KBM-7 (cell line): ENCODE data around the gene EFEMP2.

ENCODE experiments used
- DNase-seq: peaks from one replicate; pipeline ENCODE4 v3.0.0-alpha.2; 2015
- in situ Hi-C: fragments of 300-500 bp; cut with MboI; formaldehyde crosslinking; loops from 2 replicates; pipeline ENCODE4 v1.14.3; 2020; ENCODE audit warnings: low sequenced_read_pairs, low pct_unique_long_range_greater_than_20kb, mixed read lengths

Gene EFEMP2

DNA sequence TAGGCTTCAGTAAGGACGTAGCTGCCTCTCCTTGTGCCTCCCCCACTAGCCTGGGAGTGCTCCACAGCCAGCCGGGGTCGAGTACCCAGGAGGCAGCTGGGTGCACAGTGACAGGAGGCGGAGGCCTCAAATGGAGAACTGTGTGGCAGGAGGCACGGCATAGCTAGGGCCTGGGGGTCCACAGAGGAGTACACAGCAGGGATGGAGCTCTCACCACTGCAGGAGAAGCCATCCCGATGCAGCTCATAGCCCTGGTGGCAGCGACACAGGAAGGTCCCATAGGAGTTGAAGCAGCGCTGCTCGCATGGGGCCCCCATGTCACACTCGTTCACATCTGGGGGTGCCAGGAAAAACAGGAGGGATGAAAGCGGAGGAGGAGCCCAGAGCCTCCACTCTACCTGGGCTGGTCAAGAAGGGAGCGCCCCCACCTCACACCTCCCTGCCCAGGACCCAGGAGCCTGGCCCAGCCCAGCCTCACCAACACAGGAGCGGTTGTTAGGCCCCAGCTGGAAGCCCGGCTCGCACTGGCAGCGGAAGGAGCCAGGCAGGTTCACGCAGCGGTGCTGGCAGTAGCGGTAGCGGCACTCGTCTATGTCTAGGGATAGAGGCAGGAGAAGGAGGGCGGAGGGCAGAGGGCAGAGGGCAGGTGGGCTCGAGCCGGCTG is 2.8 kb downstream of the EFEMP2 start:
- in situ Hi-C loops: no loop called here
- no peak for DNase-seq

GRCh38 chr11:65868907-65869306 is 3.7 kb downstream of the EFEMP2 start:
- in situ Hi-C loops: no loop called here
- no peak for DNase-seq

DNA sequence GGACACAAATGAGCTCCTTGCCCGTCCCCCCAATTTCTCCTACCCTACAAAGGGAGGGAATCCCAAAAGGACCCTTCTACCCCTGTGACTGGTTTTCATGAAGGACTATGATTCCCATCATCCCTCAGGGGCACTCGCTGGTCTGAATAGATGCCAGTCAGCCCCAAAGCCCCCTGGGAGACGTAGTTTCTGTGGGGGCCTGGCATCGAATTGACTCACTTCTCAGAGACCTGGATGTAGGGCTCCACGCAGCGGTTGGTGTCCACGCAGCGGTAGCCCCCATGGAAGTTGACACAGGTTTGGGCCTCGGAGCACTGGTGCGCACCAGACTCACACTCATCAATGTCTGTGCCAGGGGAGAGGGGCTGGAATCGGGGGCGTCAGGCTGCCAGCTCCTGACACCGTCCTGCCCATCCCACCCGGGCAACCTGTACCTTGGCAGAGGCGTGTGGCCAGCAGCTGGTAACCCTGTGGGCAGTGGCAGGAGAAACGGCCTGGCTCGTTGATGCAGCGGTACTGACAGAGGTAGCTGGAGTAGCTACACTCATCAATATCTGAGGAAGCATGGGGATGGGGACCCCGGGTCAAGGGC is 4.4 kb downstream of the EFEMP2 start:
- in situ Hi-C loops: no loop called here
- DNase-seq: no peak

GRCh38 chr11:65867284-65868071 is 5.1 kb downstream of the EFEMP2 start:
- in situ Hi-C loops: no loop called here
- DNase-seq: no peak

DNA sequence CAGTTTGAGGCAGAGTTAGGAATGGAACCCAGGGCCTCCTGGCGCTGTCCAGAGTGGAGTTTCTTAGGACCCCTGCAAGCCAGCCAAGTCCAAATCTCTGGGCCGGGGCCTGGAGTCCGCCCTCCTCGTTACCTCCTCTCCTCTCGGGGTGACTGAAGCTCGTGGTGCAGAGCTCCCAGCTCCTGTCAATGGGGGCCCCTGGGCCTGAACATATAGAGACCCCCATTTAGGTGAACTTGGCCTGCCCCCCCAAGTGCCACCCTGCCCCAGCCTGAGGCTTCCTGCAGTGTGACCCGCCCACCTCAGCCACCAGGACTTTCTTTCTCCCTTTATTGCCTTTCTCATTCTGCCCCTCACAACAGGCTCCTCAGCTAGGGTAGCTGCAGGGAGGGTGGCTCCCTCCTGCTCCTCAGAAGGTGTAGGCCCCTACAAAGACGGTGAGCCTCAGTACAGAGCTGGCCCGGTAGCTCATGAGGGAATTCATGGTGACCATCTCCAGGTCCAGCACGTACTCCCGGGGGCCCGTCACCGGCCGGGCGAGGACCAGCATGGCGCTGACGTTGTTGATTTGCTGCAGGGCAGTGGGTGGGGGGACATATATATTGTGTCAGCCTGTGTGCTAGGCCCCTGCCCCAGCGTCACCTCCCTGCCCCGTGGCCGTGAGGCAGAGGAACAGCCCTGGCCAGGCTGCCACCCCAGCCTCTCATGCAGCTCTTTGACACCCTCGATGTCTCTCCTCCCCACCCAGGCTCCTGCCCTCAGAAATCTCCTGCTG is 5.9 kb downstream of the EFEMP2 start:
- no peak for DNase-seq
- in situ Hi-C loops: no loop called here

GRCh38 chr11:65865550-65866172 is 6.9 kb downstream of the EFEMP2 start:
- no peak for DNase-seq
- in situ Hi-C loops: no loop called here

DNA sequence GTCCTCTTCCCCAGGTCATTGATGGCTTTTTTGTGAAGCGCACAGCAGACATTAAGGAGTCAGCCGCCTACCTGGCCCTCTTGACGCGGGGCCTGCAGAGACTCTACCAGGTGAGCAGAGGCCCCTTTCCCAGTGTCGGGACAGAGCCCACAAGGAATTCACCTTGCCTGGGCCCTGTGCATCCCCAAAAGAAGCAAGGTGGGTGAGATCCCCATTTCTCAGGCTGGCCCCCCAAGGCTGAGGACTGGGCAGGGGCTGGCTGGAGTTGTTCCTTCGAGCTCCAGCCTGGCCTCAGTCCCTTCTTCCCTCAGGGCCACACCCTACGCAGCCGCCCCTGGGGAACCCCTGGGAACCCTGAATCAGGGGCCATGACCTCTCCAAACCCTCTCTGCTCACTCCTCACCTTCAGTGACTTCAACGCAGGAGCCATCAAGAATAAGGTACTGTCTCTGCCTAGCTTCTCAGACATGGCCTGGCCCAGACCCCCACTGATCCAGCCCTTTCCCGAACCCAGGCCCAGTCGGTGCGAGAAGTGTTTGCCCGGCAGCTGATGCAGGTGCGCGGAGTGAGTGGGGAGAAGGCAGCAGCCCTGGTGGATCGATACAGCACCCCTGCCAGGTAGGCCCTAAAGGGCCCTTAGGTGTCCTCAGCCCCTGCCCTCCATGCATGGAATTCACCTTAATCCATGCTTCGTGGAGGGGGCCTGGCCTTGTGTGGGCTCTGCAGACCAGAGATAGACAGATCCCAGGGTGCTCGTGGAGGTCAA is 7.7 kb downstream of the EFEMP2 start:
- no peak for DNase-seq
- in situ Hi-C loops: no loop called here

DNA sequence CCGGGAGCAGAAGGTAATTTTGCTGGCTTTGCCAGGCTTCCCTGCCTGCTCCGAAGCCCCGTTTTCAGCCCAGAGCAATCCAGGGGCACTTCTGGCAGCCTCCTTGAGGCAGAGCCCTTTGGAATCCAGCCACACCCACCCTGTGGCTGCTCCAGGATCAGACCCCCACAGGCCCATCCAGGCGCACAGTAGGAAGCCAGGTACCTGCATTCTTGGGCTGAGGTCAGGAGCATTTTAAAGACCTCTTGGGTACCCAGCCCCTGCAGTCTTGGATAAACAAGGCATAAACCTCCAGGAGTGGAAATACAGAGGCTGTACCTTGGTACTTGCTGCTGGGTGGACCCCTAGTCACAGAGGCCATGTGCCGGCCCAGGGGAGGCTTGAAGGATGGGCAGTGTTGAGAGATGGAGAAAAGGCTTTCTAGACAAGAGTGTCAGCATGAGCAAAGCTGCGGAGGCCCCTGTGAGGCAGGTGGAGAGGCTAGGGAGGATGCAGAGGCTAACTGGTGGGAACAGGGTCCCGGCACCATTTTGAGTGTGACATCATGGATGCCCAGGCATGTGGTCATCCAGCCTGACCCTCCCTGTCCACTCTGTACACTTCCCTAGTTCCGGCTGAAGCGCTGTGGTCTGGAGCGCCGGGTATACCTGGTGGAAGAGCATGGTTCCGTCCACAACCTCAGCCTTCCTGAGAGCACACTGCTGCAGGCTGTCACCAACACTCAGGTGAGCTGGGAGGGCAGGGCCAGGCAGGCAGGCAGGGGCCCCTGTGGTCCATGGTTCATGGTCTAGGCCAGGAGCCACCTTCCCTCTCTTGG is 8.5 kb downstream of the EFEMP2 start:
- in situ Hi-C loops: no loop called here
- DNase-seq: no peak

DNA sequence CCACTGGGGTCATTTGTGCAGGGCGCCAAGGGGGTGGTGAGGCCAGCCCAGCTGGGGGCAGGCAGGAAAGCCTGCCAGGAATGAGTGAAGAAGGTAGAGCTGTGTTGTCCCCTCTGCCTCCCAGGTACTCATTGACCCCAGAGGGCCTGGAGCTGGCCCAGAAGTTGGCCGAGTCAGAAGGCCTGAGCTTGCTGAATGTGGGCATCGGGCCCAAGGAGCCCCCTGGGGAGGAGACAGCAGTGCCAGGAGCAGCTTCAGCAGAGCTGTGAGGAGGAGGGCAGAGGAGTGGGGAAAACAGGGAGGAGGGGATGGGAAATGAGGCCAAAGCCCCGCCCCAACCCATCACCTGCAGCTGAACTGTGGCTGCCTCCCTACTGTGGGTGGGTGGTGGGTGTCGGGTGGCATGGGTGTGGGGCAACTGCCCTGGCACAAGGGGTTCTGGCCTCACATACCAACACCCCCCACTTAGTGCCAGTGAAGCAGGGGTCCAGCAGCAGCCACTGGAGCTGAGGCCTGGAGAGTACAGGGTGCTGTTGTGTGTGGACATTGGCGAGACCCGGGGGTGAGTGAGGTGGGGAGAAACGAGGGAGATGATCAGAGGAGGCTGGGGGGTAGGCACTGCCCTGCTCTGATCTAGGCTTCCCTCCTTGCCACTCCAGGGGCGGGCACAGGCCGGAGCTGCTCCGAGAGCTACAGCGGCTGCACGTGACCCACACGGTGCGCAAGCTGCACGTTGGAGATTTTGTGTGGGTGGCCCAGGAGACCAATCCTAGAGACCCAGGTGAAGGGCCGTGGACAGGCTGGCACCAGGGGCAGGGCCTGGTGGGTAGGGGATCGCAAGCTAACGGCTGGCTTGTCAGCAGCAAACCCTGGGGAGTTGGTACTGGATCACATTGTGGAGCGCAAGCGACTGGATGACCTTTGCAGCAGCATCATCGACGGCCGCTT is 9.4 kb downstream of the EFEMP2 start:
- in situ Hi-C loops: no loop called here
- no peak for DNase-seq

DNA sequence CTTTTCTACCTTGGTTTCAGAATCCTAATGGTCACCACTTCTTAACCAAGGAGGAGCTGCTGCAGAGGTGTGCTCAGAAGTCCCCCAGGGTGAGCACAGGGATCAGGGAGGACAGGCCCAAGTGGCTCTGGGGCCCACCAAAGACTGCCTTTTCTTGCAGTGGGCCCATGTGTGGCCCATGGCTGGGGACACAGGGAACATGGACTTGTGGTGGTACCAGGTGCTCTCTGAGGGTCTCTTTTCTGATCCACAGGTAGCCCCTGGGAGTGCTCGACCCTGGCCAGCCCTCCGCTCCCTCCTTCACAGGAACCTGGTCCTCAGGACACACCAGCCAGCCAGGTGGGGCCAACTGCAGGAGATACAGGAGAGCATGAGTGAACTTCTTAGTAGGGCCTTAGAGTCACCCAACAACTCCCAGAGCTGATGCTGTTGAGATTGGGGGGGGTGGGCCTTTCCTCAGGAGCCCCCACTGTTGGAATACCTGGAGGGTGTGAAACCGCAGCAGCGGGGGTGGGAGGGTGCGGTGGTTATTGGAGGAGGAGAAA is 10.3 kb downstream of the EFEMP2 start:
- in situ Hi-C loops: no loop called here
- no peak for DNase-seq

- in situ Hi-C loops: no loop called here
- DNase-seq: no peak
Observed at GRCh38 chr11:65861533-65862183, 10.9 kb downstream of the EFEMP2 start.

GRCh38 chr11:65861165-65861505 is 11.5 kb downstream of the EFEMP2 start:
- in situ Hi-C loops: no loop called here
- DNase-seq: no peak

DNA sequence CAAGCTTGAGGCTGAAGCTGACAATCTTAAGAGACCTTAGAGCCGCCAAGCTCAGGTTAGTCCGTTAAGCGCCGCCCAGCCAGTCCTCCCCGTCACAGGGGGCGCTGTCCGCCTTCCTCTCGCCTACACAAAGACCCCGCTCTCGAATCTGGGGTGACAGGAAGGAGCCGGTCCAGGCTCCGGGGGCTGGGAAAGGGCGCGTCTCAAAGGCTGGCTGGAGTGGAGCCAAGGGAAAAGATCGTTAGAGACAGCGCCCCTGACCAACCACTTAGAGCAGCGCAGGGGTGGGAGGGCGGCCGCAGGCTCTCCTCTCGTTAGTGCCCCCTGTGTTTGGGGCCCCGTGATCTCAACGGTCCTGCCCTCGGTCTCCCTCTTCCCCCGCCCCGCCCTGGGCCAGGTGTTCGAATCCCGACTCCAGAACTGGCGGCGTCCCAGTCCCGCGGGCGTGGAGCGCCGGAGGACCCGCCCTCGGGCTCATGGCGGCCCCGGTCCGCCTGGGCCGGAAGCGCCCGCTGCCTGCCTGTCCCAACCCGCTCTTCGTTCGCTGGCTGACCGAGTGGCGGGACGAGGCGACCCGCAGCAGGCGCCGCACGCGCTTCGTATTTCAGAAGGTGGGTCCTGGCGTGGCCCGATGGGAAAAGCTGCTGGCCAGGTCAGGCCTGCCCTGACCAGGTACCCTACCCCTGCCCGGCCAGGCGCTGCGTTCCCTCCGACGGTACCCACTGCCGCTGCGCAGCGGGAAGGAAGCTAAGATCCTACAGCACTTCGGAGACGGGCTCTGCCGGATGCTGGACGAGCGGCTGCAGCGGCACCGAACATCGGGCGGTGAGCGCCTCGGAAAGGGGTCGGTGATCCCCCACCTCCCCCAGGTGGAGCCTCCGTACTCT is 12.1 kb downstream of the EFEMP2 start, which contains the start of gene MUS81:
TSS of gene MUS81 (plus strand) at position 156 of the 887 bp plus-strand sequence. CDS start at position 477, 321 bp downstream.
- DNase-seq: peak; percentile 99
- in situ Hi-C loops: no loop called here

- in situ Hi-C loops: no loop called here
Observed at GRCh38 chr11:65859812-65860277, 12.8 kb downstream of the EFEMP2 start.

More at GRCh38 chr11:65859812-65860277, 12.8 kb downstream of the EFEMP2 start:
- no peak for DNase-seq
